K562 (cell line): ENCODE measurements around the gene PRR11.

Source experiments
- BACH1 ChIP-seq: fragments of 200-800 bp; sonication (Bioruptor generic); IDR thresholded peaks from 2 replicates; pipeline ENCODE4 v1.6.1; 2016; ENCODE audit warnings: missing genetic modification characterization, missing compliant biosample characterization
- CBX8 ChIP-seq: fragments of 200-600 bp; sonication (generic); IDR thresholded peaks from 2 replicates; pipeline ENCODE4 v1.6.1; 2012; ENCODE audit warnings: borderline replicate concordance, mixed run types, low read depth, mild to moderate bottlenecking, moderate library complexity, mixed read lengths, low read length, control low read depth, inconsistent platforms; ENCODE audit not compliant: poor library complexity, severe bottlenecking; ENCODE audit errors: extremely low read depth
- LCOR ChIP-seq: sonication (generic); formaldehyde crosslinking; IDR thresholded peaks from 2 replicates; pipeline ENCODE4 v1.8.0; 2022; ENCODE audit warnings: mild to moderate bottlenecking, missing genetic modification reagents
- MYBL2 ChIP-seq, 2 experiments: fragments of 450-650 bp in 1 of 2; sonication (generic) in 1 of 2; formaldehyde crosslinking in 1 of 2; IDR thresholded peaks; 2 replicates each; pipeline versions ENCODE4 v1.6.1 to v1.8.1; 2017 to 2022; ENCODE audit warnings: borderline replicate concordance in 1 of 2, inconsistent platforms in 1 of 2, low read depth in 1 of 2, mild to moderate bottlenecking in 1 of 2, missing genetic modification reagents in 1 of 2, moderate library complexity in 1 of 2
- NFYB ChIP-seq: IDR thresholded peaks from 2 replicates; pipeline ENCODE4 v1.6.1; 2011; ENCODE audit warnings: mild to moderate bottlenecking, moderate library complexity; ENCODE audit not compliant: insufficient read length; ENCODE audit errors: extremely low read depth
- TEAD4 ChIP-seq, 2 experiments: sonication (generic) in 1 of 2; formaldehyde crosslinking in 1 of 2; IDR thresholded peaks; 2 replicates each; pipeline versions ENCODE4 v1.6.1 to v1.8.0; 2012 to 2022; ENCODE audit warnings: borderline replicate concordance in 1 of 2, inconsistent platforms in 1 of 2, low read length in 1 of 2, mild to moderate bottlenecking in 1 of 2, missing genetic modification reagents in 1 of 2
- TF ChIP-seq, protein P1 (sequence below): fragments of 250-450 bp; sonication (Bioruptor Pico); IDR thresholded peaks from 2 replicates; pipeline ENCODE4 v1.5.0; 2020; ENCODE audit warnings: mild to moderate bottlenecking, borderline replicate concordance
- TF ChIP-seq, protein P2 (sequence below), 3 experiments: IDR thresholded peaks in 2 of 3; conservative IDR thresholded peaks in 1 of 3; 2 replicates each; pipeline ENCODE4 v1.5.1; 2011 to 2012; ENCODE audit warnings: low read length in 3 of 3, mild to moderate bottlenecking in 3 of 3, control low read depth in 2 of 3, improper control_type of control experiment in 1 of 3, inconsistent platforms in 1 of 3, low read depth in 1 of 3, mixed read lengths in 1 of 3, moderate library complexity in 1 of 3; ENCODE audit not compliant: insufficient read depth in 2 of 3
- TF ChIP-seq, protein P3 (sequence below): fragments of 450-650 bp; IDR thresholded peaks from 2 replicates; pipeline ENCODE4 v1.6.1; 2017; ENCODE audit warnings: antibody characterized with exemption

DNA sequence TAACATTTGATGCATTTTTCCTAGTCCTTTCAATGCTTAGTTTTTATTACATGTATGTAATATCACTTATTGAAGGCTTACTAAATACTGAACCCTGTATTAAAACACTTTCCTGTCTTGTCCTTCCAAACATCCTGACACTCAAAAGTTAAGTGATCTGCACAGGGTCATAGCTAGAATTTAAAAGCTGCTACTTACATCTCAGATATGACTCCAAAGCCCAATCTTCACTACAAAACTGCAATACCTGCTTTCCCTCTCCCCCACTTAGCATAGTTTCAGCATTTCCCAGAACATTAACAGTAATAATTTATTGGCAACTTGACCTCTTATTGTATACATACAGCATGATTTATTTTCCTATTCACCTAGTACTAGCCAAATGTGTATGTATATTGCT is 44.6 kb upstream of the PRR11 start:
- TF ChIP-seq, protein P1, sequence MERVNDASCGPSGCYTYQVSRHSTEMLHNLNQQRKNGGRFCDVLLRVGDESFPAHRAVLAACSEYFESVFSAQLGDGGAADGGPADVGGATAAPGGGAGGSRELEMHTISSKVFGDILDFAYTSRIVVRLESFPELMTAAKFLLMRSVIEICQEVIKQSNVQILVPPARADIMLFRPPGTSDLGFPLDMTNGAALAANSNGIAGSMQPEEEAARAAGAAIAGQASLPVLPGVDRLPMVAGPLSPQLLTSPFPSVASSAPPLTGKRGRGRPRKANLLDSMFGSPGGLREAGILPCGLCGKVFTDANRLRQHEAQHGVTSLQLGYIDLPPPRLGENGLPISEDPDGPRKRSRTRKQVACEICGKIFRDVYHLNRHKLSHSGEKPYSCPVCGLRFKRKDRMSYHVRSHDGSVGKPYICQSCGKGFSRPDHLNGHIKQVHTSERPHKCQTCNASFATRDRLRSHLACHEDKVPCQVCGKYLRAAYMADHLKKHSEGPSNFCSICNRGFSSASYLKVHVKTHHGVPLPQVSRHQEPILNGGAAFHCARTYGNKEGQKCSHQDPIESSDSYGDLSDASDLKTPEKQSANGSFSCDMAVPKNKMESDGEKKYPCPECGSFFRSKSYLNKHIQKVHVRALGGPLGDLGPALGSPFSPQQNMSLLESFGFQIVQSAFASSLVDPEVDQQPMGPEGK (CRISPR knock-in tag): no peak
- TF ChIP-seq CBX8: no peak
- TF ChIP-seq, protein P2, sequence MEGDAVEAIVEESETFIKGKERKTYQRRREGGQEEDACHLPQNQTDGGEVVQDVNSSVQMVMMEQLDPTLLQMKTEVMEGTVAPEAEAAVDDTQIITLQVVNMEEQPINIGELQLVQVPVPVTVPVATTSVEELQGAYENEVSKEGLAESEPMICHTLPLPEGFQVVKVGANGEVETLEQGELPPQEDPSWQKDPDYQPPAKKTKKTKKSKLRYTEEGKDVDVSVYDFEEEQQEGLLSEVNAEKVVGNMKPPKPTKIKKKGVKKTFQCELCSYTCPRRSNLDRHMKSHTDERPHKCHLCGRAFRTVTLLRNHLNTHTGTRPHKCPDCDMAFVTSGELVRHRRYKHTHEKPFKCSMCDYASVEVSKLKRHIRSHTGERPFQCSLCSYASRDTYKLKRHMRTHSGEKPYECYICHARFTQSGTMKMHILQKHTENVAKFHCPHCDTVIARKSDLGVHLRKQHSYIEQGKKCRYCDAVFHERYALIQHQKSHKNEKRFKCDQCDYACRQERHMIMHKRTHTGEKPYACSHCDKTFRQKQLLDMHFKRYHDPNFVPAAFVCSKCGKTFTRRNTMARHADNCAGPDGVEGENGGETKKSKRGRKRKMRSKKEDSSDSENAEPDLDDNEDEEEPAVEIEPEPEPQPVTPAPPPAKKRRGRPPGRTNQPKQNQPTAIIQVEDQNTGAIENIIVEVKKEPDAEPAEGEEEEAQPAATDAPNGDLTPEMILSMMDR (IDR thresholded peaks at IDR 0.05 in 2 of 3, conservative IDR thresholded peaks at IDR 0.05 in 1 of 3; ENCODE audit: insufficient read depth in 2 of 3, low read depth in 1 of 3, low read length in 3 of 3): no peak
- TF ChIP-seq LCOR: no peak
- no peak for TF ChIP-seq TEAD4 (IDR thresholded peaks at IDR 0.05; ENCODE audit: low read length)
- no peak for TF ChIP-seq TEAD4 (CRISPR knock-in tag; IDR thresholded peaks at IDR 0.05; ENCODE audit: borderline replicate concordance)
- TF ChIP-seq MYBL2 (IDR thresholded peaks at IDR 0.05; ENCODE audit: low read depth): no peak
- TF ChIP-seq MYBL2 (CRISPR knock-in tag; IDR thresholded peaks at IDR 0.05; ENCODE audit: borderline replicate concordance): no peak
- TF ChIP-seq, protein P3, sequence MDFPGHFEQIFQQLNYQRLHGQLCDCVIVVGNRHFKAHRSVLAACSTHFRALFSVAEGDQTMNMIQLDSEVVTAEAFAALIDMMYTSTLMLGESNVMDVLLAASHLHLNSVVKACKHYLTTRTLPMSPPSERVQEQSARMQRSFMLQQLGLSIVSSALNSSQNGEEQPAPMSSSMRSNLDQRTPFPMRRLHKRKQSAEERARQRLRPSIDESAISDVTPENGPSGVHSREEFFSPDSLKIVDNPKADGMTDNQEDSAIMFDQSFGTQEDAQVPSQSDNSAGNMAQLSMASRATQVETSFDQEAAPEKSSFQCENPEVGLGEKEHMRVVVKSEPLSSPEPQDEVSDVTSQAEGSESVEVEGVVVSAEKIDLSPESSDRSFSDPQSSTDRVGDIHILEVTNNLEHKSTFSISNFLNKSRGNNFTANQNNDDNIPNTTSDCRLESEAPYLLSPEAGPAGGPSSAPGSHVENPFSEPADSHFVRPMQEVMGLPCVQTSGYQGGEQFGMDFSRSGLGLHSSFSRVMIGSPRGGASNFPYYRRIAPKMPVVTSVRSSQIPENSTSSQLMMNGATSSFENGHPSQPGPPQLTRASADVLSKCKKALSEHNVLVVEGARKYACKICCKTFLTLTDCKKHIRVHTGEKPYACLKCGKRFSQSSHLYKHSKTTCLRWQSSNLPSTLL: no peak
- no peak for TF ChIP-seq NFYB
- no peak for TF ChIP-seq BACH1 (tag)
